Mucosa of descending colon (tissue), 3 donors: Measurements from ENCODE around the gene PSME1. TPM values are rescaled to one million over a fixed set of nuclear protein-coding genes. Genes with fewer than 3 reads are reported as not detected.

Experiments
- ATAC-seq: fragments of 200-7000 bp; cut with Tn5 transposase; one replicate; pipeline ENCODE4 v1.9.1; 2020; ENCODE audit warnings: mild to moderate bottlenecking, moderate library complexity
- DNase-seq, 3 donors: peaks; one replicate each; pipeline ENCODE4 v3.0.0-alpha.2; 2020
- H3K36me3 ChIP-seq: fragments of 200-600 bp; one replicate; pipeline ENCODE4 v1.8.0; 2021; ENCODE audit warnings: low read depth, mild to moderate bottlenecking
- H3K4me1 ChIP-seq: fragments of 200-600 bp; one replicate; pipeline ENCODE4 v1.8.0; 2021; ENCODE audit warnings: low read depth, mild to moderate bottlenecking
- H3K4me3 ChIP-seq: fragments of 200-600 bp; one replicate; pipeline ENCODE4 v1.8.0; 2021; ENCODE audit warnings: mild to moderate bottlenecking
- H3K9me3 ChIP-seq: fragments of 200-600 bp; one replicate; pipeline ENCODE4 v1.8.0; 2021; ENCODE audit warnings: mild to moderate bottlenecking
- intact Hi-C, 2 donors: fragments of 100-400 bp; cut with DNase I in 1 of 2; cut with micrococcal nuclease in 1 of 2; formaldehyde crosslinking; loops; one replicate each; pipeline versions ENCODE4 v1.11.0 to v1.11.1; 2022; cut with DNase I, micrococcal nuclease
- total RNA-seq, 3 donors: library from RNA; stranded (reverse); fragmentation: NEBNext Ultra II Directional in 2 of 3; extraction: Animal tissue kit (Norgen Biotek cat#: 25700) in 2 of 3; gene quantifications; one replicate each; pipeline versions ENCODE4 v1.2.1 to v1.2.4, GENCODE V29; 2021 to 2023
- TF ChIP-seq, protein P1 (sequence below): fragments of 200-600 bp; IDR thresholded peaks from one replicate; pipeline ENCODE4 v1.8.0; 2022; ENCODE audit warnings: antibody characterized with exemption, mild to moderate bottlenecking
- donor health status: DM: no; HTN: no; CAD: no; lungs with moderate emphysema.
- donor health status: DM: no; HTN: no; CAD: no.
- donor health status: DM: no; HTN: yes; CAD: no.

PSME1 gene
- total RNA-seq, 3 donors from 2014 or later, result 188 to 279 (median 203) TPM

- no peak for ATAC-seq
- intact Hi-C loops, result no loop called here
- H3K36me3 ChIP-seq, result no peaks in the 10 kb centered on the region
- H3K4me3 ChIP-seq, result no peak overlapping the region
- DNase-seq, result no peak
- TF ChIP-seq, protein P1, sequence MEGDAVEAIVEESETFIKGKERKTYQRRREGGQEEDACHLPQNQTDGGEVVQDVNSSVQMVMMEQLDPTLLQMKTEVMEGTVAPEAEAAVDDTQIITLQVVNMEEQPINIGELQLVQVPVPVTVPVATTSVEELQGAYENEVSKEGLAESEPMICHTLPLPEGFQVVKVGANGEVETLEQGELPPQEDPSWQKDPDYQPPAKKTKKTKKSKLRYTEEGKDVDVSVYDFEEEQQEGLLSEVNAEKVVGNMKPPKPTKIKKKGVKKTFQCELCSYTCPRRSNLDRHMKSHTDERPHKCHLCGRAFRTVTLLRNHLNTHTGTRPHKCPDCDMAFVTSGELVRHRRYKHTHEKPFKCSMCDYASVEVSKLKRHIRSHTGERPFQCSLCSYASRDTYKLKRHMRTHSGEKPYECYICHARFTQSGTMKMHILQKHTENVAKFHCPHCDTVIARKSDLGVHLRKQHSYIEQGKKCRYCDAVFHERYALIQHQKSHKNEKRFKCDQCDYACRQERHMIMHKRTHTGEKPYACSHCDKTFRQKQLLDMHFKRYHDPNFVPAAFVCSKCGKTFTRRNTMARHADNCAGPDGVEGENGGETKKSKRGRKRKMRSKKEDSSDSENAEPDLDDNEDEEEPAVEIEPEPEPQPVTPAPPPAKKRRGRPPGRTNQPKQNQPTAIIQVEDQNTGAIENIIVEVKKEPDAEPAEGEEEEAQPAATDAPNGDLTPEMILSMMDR, result no peak
- H3K4me1 ChIP-seq, result no peaks in the 10 kb centered on the region
- no peaks in the 10 kb centered on the region for H3K9me3 ChIP-seq
Measured at GRCh38 chr14:24126939-24127338, 9.1 kb upstream of the PSME1 start.

- no peak overlapping the region for H3K4me3 ChIP-seq
- H3K4me1 ChIP-seq, result no peaks in the 10 kb centered on the region
- ATAC-seq (no peak), DNase-seq (no peak)
- H3K9me3 ChIP-seq, result no peaks in the 10 kb centered on the region
- TF ChIP-seq, protein P1, result no peak
- intact Hi-C loops, result no loop called here
- no peaks in the 10 kb centered on the region for H3K36me3 ChIP-seq
Measured at GRCh38 chr14:24127673-24128072, 8.3 kb upstream of the PSME1 start.

- no peak for ATAC-seq
- TF ChIP-seq, protein P1, result no peak
- intact Hi-C loops, result no loop called here
- no peak for DNase-seq
- no peak overlapping the region for H3K4me3 ChIP-seq
- no peaks in the 10 kb centered on the region for H3K4me1 ChIP-seq
- H3K36me3 ChIP-seq, result no peaks in the 10 kb centered on the region
- H3K9me3 ChIP-seq, result no peaks in the 10 kb centered on the region
Measured at GRCh38 chr14:24129410-24129998, 6.5 kb upstream of the PSME1 start.

GRCh38 chr14:24130380-24130716 is 5.6 kb upstream of the PSME1 start, which contains the start of gene FITM1:
Gene FITM1, plus strand, starts transcription at chr14:24130659. Its CDS starts 905 bp downstream, at chr14:24131564.
- Histone ChIP-seq H3K36me3 (no peaks in the 10 kb centered on the region), H3K9me3 (no peaks in the 10 kb centered on the region), H3K4me1 (no peaks in the 10 kb centered on the region), H3K4me3 (no peak within 1 kb of the TSS)
- ATAC-seq, result no peak
- TF ChIP-seq, protein P1, result no peak
- DNase-seq, result no peak
- intact Hi-C loops, result no loop called here

DNA sequence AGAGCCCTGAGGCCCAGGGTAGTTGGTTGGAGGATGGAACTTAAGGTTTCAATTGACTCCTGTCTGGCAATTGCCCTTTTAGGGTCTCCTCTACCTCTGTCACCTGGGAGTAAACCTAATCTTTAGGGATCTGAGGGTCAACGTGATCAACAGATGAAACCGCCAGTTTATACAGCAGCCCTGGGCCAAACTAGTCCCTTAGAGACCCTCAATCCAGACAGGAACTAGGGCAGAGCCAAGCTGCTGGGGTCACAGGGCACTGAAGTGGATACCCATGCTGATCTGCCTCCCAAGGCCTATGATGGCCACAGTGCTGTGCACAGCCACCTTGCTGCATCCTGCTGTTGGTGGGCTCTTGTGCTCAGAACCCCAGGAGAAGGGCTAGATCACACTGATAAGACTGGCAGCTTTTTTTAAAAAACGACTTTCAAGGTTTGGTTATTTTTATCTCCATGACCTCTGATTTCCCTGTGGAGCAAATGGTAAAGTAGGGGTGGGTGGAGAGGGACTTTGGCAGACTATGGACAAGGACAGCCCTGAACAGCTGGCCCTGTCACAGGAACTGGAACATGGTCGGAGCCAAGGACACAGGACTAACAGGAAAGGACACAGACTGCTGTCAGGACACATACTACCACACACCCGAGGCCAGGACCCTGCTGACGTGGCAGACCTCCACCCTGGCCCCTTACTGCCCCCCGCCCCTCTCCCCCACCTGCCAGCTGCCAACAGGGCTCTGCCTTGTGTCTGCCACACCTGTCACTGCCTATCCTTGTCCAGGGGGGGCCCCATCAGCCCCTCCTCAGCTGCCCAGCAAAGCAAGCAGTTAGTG is 5.1 kb upstream of the PSME1 start:
- DNase-seq (no peak), ATAC-seq (no peak)
- no peaks in the 10 kb centered on the region for H3K36me3 ChIP-seq
- no peaks in the 10 kb centered on the region for H3K4me1 ChIP-seq
- no peaks in the 10 kb centered on the region for H3K9me3 ChIP-seq
- H3K4me3 ChIP-seq, result no peak overlapping the region
- intact Hi-C loops, result no loop called here
- TF ChIP-seq, protein P1, result no peak
